Panc1 (cell line): ENCODE measurements around the gene TSPAN33.
"Not testable (repeated sequence)": the region's sequence is repeated elsewhere in the genome, so short reads cannot be mapped to it uniquely, and the experiment has no call there.

Source experiments
- POLR2AphosphoS5 ChIP-seq: IDR thresholded peaks from 2 replicates; pipeline ENCODE4 v1.6.1; 2012; ENCODE audit warnings: mild to moderate bottlenecking, low read depth, low read length, moderate library complexity
- SIN3A ChIP-seq: IDR thresholded peaks from 2 replicates; pipeline ENCODE4 v1.6.1; 2012; ENCODE audit warnings: low read depth, mild to moderate bottlenecking, low read length, moderate library complexity, borderline replicate concordance; ENCODE audit not compliant: insufficient read depth
- TF ChIP-seq, protein P1 (sequence below): fragments of 450-650 bp; IDR thresholded peaks from 2 replicates; pipeline ENCODE4 v1.5.1; 2017; ENCODE audit warnings: mild to moderate bottlenecking

DNA sequence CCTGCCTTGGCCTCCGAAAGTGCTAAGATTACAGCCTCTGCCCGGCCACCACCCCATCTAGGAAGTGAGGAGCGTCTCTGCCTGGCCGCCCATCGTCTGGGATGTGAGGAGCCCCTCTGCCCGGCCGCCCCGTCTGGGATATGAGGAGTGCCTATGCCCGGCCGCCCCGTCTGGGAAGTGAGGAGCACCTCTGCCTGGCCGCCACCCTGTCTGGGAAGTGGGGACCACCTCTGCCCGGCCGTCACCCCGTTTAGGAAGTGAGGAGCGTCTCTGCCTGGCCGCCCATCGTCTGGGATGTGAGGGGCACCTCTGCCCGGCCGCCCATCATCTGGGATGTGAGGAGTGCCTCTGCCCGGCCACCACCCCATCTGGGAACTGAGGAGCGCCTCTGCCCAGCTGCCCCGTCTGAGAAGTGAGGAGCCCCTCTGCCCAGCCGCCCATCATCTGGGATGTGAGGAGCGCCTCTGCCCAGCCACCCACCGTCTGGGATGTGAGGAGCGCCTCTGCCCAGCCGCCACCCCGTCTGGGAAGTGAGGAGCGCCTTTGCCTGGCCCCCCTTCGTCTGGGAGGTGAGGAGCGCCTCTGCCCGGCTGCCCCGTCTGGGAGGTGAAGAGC lies 71.7 kb downstream of the TSPAN33 start:
- not testable (repeated sequence) for TF ChIP-seq SIN3A, POLR2AphosphoS5
- TF ChIP-seq, protein P1, sequence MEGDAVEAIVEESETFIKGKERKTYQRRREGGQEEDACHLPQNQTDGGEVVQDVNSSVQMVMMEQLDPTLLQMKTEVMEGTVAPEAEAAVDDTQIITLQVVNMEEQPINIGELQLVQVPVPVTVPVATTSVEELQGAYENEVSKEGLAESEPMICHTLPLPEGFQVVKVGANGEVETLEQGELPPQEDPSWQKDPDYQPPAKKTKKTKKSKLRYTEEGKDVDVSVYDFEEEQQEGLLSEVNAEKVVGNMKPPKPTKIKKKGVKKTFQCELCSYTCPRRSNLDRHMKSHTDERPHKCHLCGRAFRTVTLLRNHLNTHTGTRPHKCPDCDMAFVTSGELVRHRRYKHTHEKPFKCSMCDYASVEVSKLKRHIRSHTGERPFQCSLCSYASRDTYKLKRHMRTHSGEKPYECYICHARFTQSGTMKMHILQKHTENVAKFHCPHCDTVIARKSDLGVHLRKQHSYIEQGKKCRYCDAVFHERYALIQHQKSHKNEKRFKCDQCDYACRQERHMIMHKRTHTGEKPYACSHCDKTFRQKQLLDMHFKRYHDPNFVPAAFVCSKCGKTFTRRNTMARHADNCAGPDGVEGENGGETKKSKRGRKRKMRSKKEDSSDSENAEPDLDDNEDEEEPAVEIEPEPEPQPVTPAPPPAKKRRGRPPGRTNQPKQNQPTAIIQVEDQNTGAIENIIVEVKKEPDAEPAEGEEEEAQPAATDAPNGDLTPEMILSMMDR = not testable (repeated sequence)
